Activated T-cell treated with anti-CD3 and anti-CD28 coated beads for 48 hours (primary cell): ENCODE results near the gene UNC13C.

ENCODE experiments used
- DNase-seq: peaks from one replicate; pipeline ENCODE4 v3.0.0-alpha.2; 2020; ENCODE audit warnings: low read depth

Gene UNC13C

DNA sequence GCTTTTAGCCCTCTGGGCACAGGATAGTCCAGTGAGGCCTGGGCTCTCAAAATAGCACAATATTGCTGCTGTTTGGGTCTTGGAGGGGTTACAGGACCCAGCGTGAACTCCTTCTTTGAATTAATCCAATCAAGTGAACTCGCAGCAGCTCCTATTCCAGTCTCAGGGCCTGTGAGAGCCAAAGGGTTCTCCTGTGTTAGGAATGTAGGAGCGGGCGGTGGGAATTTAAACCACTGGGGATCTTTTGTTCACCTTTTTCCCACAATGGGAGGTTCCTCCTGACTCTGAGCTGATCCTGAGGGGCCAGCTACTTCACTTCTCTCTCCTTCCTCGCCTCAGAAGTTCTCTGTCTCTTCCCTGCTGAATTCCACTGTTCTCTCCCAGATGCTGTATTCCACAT, 504.0 kb downstream of the UNC13C start:
- no peak for DNase-seq

DNA sequence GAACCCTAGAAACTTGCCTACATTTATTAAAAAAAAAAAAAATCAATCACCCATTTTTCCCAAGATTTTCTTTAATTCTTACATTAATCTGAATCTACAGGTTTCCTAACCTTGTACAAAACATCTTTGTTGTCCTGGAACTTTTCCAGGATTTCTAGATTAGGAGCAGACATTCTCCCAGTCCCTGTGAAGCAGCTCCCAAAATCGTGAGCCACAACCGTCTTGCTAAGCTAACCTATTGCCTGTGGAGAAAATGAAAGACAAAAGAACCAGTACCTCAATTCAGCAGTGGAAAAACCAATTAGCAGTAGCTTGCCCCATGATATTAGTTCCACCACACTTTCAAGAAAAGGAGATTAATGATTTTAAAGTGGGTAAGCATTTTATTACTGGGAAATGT, 522.1 kb downstream of the UNC13C start:
- DNase-seq = no peak

DNA sequence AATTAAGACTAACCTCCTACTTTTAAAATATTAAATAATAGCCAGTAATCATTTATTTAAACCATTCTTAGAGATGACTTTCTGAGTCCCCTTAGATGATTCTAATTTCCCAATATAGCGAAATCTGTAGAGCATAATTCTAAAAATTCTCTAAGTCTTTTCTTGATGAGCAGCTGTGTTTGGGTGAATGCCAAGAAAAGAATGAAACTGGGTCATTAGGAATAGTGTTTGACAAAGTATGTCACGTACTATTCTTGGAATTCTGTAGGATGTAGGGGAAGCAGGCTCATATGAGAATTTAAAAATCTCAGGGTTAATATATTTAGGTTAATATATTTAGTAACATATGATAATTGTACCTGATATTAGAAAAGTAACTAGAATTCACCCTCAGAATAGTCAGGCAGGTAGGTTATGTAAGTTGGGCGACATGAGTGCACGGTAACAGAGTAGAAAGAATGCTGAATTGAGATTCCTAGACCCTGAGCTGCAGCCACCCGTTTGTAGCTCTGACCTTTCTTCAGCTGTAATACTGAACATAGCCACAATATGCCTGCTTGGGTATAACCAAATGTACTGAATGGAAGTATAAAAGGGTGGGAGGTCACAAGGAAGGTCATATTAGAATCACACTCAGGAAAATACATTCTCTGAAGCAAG, 524.3 kb downstream of the UNC13C start:
- DNase-seq = no peak

DNA sequence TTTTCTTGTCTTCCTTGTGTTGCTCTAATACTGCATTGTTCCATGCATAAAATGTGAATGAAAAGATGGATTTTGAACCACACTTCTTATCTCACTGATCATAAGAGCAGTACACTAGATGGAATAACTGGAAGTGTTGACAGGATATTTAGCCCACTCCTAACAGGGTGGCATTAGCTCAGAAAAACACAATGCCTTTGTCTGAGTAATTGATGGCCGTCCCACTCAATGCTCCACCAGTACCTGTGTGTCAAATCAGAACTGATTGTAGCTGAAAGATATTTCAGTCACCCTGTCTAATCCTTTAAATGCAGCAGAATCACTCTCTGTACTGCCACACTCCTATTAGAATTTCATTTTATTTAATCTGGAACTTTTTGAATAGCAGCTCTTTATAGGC, 526.5 kb downstream of the UNC13C start:
- DNase-seq = no peak

DNA sequence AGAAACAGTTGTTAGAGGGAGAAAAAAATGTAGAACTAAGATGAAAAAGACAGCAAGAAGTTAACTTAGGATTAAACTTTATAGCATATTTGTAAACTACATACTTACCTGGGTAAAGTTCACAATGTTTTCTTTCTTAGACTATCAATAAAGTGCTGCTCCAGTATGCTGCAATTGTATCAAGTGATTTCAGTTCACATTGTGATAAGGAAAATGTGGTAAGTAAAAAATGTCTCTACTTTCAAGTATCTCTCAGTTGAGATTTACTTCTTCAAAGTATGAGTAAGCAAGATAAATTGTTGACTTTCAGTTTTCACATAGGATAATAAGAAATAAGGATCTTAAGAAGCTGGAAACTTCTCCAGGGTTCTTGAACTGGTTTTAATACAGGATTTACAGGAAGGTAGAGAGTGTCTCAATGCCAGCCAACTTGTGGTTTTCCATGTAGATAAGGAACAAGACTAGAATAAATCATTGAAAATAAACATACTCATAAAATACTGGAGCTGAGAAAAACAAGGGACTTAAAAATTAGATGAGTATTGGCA, 528.8 kb downstream of the UNC13C start:
- DNase-seq = no peak

DNA sequence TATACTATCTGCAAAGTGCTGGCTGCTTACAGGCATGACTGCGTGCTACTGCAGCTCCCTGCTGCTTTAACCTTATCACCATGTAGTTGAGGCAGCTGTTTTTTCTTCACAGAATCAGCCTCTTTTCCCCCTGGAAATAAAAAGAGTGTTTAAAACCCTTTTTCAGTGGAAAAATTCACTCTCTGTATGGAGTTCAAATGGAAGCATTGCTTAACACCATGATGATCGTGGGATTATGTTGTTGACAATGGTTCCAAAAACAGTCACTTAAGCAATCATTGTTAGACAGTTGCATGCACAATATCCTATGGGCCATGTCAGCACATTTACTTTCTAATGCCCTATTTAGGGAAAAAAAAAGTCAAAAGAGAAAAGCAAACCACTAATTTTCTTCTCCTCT, 536.4 kb downstream of the UNC13C start:
- DNase-seq = no peak

DNA sequence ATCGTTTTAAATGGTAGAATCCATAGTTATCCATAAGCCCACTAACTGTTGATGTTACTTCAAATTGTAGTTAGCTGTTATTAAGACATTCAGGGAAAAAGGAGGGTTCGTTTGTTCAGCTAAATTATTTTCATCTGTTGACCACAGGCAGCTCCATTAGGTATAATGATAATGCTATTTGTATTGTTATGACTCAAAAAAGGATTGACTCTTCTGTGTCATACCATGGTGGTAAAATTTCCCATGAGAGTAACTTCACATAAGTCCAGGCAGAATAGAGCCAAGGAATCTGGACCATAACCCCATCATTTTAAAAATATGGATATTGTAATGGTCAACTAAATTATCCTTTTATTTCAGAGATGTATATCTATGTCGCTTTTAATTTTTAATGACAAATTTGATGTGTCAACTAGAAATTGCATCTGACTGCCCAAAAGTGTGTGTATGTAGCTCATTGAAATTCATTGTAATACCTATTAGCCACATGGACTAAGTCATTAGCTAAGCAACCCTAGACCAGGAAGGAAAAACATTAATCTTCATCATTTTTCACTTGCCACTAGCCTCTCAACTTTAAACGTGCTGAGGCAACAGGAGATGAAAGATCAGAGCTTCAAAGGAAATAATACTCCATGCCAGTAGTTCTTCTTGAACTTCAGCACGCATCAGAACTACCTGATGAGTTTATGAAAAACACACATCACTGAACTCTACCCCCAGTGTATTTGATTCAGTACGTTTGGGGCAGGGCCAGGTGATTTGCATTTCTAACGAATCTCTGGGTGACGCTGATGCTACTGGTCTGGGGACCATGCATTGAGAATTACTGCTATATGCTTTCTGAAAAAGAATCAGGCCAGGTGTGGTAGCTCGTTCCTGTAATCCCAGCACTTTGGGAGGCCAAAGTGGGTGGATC, 537.7 kb downstream of the UNC13C start:
- DNase-seq = no peak

DNA sequence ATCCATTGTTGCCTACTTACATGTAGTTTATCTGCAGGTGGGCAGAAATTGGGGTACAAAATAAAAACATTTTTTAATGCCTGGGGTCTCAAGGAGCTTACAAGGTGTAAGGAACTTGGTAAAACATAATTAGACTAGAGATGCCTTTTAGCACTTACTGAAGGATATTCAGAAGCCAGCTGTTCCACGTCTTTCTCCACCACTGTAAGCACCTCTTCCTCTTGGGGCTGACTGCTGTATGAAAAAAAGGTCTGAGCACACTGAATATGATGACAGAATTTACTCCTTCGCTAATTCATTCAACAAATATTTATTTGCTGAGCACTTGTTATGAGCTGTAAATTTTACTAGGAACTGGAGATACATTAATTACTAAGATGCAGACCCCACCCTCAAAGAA, 539.1 kb downstream of the UNC13C start:
- DNase-seq = no peak

DNA sequence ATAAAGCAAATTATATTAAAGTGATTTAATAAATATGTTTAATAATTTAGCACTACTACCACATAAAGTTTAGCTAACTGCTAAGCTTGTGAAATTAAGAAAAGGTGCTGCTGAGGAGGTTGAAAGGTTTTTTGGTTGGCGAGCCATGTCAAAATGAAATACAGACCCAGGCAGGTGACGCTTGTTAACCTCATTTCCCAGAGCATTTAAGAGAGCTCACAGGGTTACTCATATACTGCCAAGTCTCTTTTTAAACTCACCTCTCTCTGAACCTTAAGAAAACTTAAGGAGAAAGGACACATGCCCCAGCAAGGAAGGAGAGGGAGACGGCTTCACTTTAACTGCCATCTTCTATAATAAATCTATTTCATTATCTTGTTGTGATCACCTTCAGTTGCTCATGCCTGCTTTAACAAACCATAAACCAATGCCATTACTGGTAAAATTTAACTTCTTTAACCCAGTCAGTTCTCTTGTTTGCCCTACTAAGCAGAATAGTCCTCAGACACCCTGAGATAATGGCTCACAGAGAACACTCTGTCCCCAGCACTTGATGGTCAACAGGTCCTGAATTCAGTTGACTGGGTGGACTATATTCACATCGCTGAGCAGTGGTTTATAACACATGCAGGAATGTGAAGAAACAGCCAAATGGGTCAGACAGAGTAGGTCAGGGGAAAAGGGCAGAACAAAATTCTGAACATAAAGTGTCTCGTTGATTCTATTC, 540.1 kb downstream of the UNC13C start:
- no peak for DNase-seq

DNA sequence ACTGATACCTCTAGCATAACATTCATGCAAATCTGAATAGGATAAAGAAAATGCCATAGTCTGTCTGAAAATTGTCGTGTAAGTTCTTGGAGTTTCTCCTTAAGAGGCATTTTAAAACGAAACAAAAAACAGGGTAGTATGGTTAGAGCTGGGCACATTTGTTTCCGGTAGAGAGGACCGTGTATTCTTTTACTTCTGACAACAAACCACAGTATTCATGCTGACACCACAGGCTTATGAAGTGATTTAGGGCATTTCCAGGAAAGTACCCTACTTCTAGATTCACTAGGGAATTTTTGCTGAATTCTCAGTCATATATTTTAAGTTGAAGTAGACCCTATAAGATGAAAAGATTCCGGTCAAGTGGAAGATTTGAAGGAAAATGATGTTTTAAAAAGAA, 541.3 kb downstream of the UNC13C start:
- DNase-seq = no peak

DNA sequence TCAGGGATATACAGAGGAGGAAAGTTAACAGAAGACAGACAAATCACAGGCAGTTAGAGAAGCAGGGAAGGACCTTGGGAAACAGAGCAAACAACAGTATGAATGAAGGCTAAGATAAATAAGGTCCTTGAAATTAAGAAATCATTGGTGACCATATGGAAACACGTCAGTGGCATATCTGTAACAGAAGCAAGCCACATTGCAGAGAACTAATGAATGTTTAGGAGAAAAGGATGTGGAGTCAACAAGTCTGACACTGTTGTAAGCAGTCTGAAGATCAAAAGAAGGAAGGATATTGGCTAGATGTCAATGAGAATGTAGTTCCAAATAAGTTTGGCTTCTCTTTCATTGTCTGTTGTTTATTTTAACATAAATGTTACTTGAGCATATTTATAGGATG, 542.4 kb downstream of the UNC13C start:
- DNase-seq = no peak

DNA sequence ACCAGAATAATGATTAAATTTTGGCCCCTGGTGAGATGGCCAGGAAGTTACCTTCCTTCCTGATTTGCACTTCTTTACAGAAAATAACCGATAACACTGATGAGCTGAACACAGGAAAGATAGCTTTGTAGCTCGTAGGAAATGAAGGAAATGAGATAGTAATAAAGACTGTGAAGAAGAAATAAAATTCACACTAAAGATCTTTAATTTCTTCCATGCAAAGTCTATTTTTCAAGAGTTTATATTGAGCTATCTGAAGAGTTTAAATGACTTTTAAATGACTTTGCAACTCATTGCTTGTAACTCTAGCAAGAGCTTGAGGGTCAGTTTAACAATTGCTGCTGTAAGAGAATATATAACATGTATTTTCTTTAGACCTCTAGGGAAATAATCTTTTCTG, 543.0 kb downstream of the UNC13C start:
- DNase-seq = no peak

DNA sequence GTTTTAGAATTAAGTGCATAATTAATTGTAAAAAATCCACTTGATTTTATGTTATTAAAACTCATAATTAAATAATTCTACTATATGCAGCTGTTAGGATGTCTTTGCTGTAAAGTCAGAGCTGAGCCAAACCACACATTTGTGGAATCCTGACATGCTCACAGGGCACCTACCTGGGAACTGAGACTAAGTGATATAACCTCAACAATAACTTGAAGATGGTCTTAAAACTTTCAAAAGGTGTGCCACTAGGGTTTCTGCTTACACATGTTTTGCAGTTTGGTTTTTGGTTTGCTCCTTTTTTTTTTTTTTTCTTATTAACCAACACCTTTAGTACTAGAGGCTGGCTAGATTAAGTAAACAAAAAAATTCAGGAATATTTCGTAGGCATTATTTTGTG, 549.8 kb downstream of the UNC13C start:
- DNase-seq = no peak

DNA sequence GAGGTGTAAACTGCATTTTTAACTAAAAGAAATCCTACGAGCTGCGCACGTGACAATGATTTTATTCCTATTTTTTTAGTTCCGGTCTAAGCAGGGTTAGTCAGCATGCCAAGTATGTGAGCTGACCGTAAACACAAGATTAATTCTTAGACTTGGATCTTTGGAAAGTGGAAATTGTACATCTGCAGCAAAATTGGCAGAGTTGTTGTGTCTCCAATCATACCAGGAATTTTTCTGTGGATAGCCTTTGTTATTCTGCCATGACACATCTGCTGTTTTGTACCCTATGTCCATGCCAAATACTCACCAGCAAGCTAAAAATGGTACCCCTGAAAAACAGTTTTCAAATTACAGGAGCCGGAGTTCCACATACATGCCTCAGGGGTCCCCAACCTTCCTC, 562.5 kb downstream of the UNC13C start:
- DNase-seq = no peak

DNA sequence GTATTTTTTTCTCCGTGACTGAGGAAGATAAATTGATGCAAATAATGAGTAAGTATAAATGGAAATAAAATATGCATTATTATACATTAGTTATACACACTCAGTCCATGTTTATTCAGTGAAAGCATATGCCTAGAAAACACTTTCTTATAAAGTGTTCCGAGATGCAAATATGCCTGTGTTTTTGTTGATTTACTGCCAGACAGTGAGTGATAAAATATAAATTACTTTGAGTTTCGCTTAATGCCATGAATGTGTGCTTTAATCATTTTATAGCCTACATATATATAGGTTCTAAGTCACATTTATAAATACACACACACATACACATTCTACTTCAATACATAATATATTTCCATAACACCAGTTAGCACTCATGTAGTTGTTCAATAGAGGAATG, 569.2 kb downstream of the UNC13C start:
- DNase-seq = no peak

DNA sequence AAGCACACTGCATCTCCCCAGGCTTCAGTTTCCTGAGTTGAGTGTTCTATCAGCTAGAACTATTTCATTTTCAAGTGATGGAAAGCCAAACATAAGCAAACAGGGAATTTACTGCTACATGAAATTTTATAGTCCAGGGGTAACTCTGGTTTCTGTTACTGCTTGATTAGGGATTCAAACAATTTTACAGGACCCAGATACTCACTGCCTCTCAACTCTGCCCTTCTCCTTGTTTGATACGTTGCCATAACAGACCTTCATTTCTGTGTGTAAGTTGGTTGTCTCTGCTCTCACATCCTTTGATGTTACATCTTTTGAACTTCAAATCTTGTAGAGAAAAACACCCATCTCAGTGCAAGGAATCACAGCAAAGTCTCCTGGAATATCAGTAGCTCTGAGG, 572.7 kb downstream of the UNC13C start:
- DNase-seq = no peak

DNA sequence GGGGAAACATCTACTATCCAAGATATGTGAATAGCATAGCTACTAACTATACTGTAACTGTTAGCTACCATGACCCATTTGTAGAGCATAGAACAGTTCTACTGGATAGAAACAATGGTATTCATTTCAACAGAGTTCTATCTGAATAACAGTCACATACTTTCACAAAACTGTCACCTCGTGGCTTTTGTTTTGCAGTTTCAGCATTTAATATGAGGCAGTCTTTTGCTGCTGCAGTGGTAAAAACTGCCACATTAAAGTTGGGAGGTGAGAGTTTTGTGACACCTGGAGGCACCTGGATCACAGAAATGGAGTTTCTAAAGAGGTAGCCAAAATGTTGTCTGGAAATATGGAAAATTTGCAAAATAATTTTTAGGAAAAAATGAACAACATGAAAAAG, 578.0 kb downstream of the UNC13C start:
- DNase-seq = no peak

DNA sequence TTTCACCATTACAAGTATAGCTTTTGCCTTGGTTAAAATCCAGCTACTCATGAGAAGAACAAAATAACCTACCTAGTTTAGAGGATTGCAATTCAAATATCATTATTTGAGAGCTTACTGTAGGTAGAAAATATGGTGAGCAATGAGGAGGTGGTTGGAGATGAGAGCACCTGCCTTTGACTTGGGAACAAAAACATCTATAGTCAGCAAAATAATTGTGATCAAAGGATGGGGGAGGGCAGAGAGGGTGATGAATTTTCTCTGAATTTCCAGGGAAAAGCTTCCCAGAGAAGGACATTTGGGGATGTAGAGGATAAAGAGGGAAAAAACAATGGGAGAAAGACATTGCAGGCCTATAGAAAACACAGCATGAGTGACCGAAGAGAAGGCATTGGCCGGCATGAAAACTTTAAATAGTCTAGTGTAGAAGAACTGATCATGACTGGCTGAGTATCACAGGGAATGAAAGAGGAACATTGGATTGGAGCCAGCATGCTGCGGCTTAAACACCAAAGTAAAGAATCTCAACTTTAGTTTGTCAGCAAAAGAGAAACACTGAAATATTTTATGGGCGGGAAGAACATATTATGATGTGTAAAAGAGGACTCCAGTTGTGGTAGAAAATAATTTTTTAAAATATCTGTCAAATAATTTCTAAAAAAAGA, 581.3 kb downstream of the UNC13C start:
- DNase-seq = no peak

DNA sequence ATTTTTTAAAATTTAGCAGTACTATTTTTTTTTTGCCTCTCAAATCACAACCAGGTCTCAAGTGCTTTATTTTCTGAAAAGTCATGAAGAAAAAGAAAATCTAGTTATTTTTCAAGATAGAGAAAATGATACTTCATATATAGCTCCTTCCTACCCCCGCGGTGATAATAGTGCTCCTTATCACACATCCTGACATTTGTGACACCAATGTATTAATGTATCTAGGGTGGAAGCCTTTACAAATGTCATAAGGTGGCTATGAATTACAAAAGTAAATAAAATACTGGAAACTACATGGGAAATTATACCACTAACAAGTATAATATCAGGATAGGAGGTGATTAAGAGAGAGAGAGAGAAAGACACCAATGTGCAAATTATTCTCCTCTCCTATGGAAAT, 582.2 kb downstream of the UNC13C start:
- no peak for DNase-seq

DNA sequence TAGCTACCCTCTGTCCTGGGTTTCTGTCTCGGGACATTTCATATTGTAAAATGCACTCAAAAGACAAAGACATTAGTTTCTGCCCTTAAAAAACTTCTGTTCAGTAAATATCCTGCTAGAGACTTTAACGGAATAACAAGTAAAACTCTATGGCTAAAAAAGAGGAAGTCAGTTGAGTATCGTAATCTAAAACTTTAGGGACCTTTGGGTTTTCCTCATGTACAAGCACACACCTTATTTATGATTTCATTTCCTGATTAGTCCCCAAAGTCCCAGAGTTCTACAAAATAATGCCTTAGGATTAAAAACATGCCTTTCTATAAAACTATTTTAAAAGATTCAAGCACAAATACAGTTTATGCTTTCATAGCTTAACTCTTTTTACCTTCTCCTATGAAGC, 585.9 kb downstream of the UNC13C start:
- DNase-seq = no peak

DNA sequence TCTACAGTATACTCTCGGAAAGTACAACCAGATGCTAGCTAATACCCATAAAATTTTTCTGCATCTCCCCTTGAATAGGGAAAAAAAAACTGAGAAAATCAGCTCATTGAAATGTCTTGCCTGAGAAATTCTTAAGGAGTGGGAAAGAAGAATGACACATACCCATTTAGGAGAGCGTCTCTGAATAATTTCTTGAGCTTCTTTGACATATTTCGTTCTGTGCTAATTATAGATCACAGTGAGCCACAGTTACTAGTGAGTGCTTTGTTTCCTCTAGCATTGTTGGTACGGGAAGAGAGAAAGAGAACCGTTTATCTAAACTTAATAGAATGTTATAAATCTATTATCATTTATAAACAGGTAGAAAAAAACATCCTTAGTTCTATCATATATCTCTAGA, 588.4 kb downstream of the UNC13C start:
- no peak for DNase-seq

DNA sequence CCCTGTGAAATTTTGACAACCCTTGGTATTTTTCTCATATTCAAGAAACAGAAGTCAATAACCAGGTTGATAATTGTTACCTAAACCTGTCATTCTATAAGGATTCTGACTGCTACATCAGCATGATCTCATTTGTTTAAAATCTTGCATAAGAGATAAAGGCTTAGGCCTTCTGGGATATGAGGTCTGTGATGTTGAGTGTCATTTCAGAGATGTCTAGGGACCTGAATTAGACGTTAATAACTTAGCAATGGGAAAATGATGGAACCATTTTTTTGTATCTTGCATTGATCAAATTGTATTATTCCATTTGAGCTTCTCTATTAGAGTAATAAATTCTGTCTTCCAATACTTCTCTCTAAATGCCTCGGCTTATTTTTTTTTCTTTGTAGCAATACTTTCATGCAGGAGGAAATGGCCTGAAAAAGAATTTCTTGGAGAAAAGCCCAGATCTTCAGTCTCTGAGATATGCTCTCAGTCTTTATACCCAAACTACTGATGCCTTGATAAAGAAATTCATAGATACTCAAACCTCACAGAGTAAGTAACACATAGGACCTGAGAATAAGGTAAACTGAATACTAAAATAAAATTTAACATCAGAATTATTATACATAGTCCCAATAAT, 589.3 kb downstream of the UNC13C start:
- no peak for DNase-seq
